ENCODE results near the gene DSCAM.

DSCAM gene

DNA sequence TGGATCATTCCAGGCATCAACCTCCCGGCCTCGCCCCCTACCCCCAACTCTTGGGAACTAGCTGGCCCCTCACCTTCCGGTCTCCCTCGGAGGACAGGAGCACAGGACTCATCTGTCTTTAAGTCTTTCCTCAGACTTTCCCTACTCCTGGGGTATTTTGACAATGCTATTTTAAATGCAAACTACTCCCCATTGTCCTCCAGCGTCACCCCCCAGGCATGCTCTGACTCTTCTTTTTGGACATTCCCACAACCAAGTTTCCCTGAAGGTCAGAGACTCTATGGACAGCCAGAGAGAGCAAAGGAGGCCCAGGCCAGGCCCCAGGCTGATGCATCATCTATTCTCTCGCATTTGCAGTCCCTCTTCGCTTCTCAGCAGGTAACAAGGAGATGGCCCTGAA, 555.4 kb downstream of the DSCAM start:
- TF ChIP-seq, protein P1, sequence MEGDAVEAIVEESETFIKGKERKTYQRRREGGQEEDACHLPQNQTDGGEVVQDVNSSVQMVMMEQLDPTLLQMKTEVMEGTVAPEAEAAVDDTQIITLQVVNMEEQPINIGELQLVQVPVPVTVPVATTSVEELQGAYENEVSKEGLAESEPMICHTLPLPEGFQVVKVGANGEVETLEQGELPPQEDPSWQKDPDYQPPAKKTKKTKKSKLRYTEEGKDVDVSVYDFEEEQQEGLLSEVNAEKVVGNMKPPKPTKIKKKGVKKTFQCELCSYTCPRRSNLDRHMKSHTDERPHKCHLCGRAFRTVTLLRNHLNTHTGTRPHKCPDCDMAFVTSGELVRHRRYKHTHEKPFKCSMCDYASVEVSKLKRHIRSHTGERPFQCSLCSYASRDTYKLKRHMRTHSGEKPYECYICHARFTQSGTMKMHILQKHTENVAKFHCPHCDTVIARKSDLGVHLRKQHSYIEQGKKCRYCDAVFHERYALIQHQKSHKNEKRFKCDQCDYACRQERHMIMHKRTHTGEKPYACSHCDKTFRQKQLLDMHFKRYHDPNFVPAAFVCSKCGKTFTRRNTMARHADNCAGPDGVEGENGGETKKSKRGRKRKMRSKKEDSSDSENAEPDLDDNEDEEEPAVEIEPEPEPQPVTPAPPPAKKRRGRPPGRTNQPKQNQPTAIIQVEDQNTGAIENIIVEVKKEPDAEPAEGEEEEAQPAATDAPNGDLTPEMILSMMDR (IDR thresholded peaks at IDR 0.05; ENCODE audit: insufficient read depth, low read length) = no peak
- TF ChIP-seq REST (IDR thresholded peaks at IDR 0.05; ENCODE audit: insufficient replicate concordance, low read depth) (no peak), SPI1 (IDR thresholded peaks at IDR 0.05; ENCODE audit: borderline replicate concordance, low read depth) (no peak)
- no peak for DNase-seq (ENCODE audit: low read depth in 1 of 2, low spot score in 1 of 2)
- Histone ChIP-seq H3K4me3 (replicated peaks; ENCODE audit: insufficient read depth, low read length) (no peak overlapping the region), H3K27ac (replicated peaks) (no peak overlapping the region), H3K27me3 (ENCODE audit: insufficient read depth, poor library complexity, severe bottlenecking) (no peaks in the 10 kb centered on the region)

- Histone ChIP-seq H3K4me3 (replicated peaks; ENCODE audit: insufficient read depth, low read length) (no peak overlapping the region), H3K27me3 (ENCODE audit: insufficient read depth, poor library complexity, severe bottlenecking) (no peaks in the 10 kb centered on the region), H3K27ac (replicated peaks) (no peak overlapping the region)
- TF ChIP-seq POLR2AphosphoS5 (IDR thresholded peaks at IDR 0.05; ENCODE audit: low read depth) = no peak
- no peak for TF ChIP-seq REST (IDR thresholded peaks at IDR 0.05; ENCODE audit: insufficient replicate concordance, low read depth)
- TF ChIP-seq, protein P1 (IDR thresholded peaks at IDR 0.05; ENCODE audit: insufficient read depth, low read length) = no peak
- no peak for TF ChIP-seq SPI1 (IDR thresholded peaks at IDR 0.05; ENCODE audit: borderline replicate concordance, low read depth)
- no peak for TF ChIP-seq GABPA (IDR thresholded peaks at IDR 0.05; ENCODE audit: low read depth)
- no peak for DNase-seq (ENCODE audit: low read depth in 1 of 2, low spot score in 1 of 2)
These were observed 562.5 kb downstream of the DSCAM start for GRCh38 chr21:40284409-40284808.

DNA sequence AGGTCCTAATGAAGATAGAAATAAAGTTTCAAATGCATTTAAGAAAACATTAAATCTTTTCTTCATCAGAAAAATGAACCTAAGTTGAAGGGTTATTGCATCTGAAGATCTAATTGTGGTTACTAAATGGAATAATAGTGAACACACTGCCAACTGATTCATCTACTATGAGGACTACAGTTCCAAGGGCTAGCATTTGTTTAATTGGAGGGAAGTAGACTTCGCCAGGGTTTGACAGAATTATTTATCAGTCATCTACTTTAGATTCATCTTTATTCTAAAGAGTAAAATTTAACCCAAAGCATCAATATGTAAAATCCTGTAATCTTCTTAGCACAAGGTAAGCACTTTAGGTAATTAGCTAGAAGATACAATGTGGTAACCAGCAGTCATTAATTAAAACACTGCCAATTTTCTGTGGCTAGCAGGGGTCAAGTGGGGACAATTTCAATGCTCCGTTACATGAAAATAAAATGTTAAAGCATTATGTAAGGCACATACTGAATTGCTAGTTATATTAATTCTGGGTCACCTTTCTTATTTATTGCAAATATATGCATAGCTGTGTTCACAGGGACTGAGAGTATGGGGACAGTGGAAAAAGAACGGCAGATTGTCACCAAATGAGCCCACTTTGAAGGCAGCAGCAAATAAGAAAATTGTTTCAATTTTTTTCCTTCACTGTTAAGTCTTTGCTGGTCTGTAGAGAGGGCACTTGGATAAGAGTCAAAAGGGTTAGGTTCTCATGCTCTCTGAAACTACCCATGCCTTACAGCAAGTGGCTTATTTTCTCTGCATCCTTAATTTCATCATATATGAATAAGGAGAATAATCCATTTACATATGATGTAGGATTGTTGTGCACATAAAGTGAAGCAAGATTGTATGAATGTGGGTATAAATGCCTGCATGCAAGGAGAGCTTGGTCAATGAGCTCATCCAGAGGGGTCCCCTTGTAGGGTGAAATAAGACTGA, 563.8 kb downstream of the DSCAM start:
- TF ChIP-seq GABPA (IDR thresholded peaks at IDR 0.05; ENCODE audit: low read depth) = no peak
- no peak for TF ChIP-seq POLR2AphosphoS5 (IDR thresholded peaks at IDR 0.05; ENCODE audit: low read depth)
- TF ChIP-seq SPI1 (IDR thresholded peaks at IDR 0.05; ENCODE audit: borderline replicate concordance, low read depth) = no peak
- TF ChIP-seq, protein P1 (IDR thresholded peaks at IDR 0.05; ENCODE audit: insufficient read depth, low read length) = no peak
- TF ChIP-seq REST (IDR thresholded peaks at IDR 0.05; ENCODE audit: insufficient replicate concordance, low read depth) = no peak
- H3K27ac ChIP-seq (replicated peaks) = no peak overlapping the region
- no peak for DNase-seq (ENCODE audit: low read depth in 1 of 2, low spot score in 1 of 2)

More for the DNA sequence above, 563.8 kb downstream of the DSCAM start:
- no peaks in the 10 kb centered on the region for H3K27me3 ChIP-seq (ENCODE audit: insufficient read depth, poor library complexity, severe bottlenecking)
- H3K4me3 ChIP-seq (replicated peaks; ENCODE audit: insufficient read depth, low read length) = no peak overlapping the region
